ENCODE results near the gene PRDM5.

Gene PRDM5

DNA sequence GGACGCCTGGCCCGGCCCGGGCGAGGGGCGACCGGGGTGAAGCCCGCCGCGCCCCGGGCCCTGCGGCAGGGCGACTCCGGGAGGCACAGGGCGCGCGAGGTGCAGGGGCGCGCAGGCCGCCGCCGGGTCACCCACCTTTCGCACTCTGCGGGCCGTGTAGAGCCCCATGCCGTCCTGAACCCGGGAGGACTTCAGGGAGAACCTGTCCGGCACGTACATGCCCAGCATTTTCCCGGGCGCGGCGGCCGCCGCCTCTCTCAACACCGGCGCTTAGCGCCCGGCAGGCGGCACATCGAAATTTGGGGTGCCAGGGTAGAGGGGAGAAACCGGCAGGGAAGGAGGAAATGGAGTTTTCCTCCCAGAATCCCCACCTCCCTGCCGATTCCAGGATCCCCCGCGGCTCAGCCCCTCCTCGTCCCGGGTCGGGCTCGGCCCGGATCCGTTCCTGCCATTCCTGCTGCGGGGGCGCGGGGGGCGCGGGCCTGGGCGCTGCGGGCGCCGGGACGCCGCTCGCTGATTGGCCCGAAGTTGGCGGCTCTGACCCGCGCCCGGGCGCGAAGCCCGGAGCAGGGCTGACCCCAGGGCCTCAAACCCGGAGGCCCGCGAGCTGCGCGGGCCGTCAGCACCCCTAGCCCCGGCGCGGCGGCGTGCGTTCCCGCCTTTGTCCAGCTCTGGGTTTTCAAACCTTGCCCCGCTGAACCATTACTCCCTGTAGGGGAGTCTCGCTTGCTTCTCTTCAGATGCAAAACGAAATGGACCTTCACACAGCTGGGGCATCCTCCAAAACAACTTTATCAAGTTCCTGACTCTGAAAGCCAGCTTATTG, at the start of gene PRDM5:
TSS of gene PRDM5 (minus strand) at position 346 of the 826 bp plus-strand sequence. CDS start at position 228, 118 bp downstream.
- DNase-seq (ENCODE audit: low read depth) = no peak
- in situ Hi-C loops (cut with HindIII; ENCODE audit: low sequenced_read_pairs) = no loop called here
- H3K4me3 ChIP-seq (ENCODE audit: low read depth, low read length) = peak within 1 kb of the TSS; percentile 61
- TF ChIP-seq, protein P1, sequence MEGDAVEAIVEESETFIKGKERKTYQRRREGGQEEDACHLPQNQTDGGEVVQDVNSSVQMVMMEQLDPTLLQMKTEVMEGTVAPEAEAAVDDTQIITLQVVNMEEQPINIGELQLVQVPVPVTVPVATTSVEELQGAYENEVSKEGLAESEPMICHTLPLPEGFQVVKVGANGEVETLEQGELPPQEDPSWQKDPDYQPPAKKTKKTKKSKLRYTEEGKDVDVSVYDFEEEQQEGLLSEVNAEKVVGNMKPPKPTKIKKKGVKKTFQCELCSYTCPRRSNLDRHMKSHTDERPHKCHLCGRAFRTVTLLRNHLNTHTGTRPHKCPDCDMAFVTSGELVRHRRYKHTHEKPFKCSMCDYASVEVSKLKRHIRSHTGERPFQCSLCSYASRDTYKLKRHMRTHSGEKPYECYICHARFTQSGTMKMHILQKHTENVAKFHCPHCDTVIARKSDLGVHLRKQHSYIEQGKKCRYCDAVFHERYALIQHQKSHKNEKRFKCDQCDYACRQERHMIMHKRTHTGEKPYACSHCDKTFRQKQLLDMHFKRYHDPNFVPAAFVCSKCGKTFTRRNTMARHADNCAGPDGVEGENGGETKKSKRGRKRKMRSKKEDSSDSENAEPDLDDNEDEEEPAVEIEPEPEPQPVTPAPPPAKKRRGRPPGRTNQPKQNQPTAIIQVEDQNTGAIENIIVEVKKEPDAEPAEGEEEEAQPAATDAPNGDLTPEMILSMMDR (IDR thresholded peaks at IDR 0.05; ENCODE audit: low read depth, low read length, missing control alignments) = peak; percentile 34

DNA sequence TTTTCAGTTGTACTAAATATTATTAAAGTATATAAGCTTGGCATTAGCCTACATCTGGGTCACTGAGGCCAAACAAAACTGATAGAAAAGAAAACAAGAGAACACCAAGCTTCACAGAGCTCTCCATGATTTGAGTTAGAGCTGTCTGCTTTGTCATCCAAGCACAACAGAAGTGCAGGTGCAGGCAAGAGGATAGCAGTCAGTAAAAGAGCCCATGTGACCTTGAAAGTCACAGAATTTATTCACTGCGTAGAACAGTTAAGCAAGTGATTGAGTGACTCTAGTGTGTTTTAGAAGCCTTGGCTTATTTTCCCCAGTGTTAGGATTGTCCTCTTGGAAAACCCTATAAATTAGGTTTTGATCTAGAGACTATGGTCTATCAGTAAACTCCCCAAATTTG, 49.4 kb upstream of the PRDM5 start:
- TF ChIP-seq, protein P1 (IDR thresholded peaks at IDR 0.05; ENCODE audit: low read depth, low read length, missing control alignments) = no peak
- DNase-seq (ENCODE audit: low read depth) = no peak
- in situ Hi-C loops (cut with HindIII; ENCODE audit: low sequenced_read_pairs) = no loop called here
- no peak overlapping the region for H3K4me3 ChIP-seq (ENCODE audit: low read depth, low read length)

DNA sequence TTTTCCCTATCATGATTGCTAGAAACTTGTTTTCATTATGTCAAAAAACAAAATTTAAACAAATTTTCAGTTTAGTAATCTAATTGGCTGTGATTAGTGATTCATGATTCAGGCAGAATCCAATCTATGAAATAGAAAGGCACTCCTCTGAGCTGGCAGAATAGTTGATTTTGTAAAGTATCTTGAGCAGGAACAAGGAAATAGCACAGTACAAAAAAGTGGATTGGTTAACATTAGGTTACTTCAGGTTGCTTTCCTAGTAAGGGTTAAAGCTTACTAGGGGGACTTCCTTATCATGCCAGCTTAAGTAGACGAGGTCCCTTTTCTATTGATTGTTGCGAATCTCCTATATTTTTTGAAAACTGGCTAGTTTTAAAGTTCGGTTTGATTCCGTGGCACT, 43.4 kb upstream of the PRDM5 start:
- H3K4me3 ChIP-seq (ENCODE audit: low read depth, low read length) = no peak overlapping the region
- in situ Hi-C loops (cut with HindIII; ENCODE audit: low sequenced_read_pairs) = no loop called here
- no peak for DNase-seq (ENCODE audit: low read depth)
- TF ChIP-seq, protein P1 (IDR thresholded peaks at IDR 0.05; ENCODE audit: low read depth, low read length, missing control alignments) = no peak

DNA sequence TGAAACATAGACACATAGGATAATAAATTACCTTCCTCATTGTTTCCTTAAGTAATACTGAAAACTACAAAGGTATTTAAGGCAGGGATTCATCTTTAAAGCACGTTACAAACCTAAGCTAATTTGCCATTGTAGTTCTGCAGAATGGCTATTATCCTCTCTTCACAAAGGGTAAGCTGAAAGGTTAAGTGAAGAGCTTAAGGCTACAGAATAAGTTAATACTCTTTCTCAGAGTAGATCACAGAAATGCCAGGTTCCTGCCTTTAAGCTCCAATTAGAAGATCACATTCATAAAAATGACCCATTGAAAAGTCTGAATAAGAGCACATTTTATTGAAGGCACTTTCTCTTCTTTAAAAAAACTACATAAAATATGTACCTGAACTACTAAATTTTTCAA, 42.1 kb upstream of the PRDM5 start:
- TF ChIP-seq, protein P1 (IDR thresholded peaks at IDR 0.05; ENCODE audit: low read depth, low read length, missing control alignments) = no peak
- DNase-seq (ENCODE audit: low read depth) = no peak
- no peak overlapping the region for H3K4me3 ChIP-seq (ENCODE audit: low read depth, low read length)
- in situ Hi-C loops (cut with HindIII; ENCODE audit: low sequenced_read_pairs) = no loop called here

DNA sequence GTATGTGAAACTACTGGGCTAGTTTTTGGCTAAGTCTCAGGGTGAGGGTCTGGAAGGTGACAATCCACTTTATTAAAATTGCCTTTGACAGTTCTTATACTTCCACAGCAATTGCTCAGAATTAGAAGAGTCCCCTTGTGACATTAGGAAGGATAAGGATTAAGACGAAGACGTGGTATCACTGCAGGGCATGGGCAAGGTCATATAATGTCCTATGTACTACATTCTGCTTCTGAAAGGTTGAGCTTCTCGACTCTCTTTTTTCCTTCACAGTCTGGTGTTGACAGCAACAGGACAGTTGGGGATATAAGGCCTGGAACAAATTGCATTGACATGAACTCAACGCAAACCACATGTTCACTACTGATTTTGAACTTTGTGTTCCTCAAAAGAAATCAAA, 40.9 kb upstream of the PRDM5 start:
- TF ChIP-seq, protein P1 (IDR thresholded peaks at IDR 0.05; ENCODE audit: low read depth, low read length, missing control alignments) = no peak
- no peak for DNase-seq (ENCODE audit: low read depth)
- in situ Hi-C loops (cut with HindIII; ENCODE audit: low sequenced_read_pairs) = no loop called here
- no peak overlapping the region for H3K4me3 ChIP-seq (ENCODE audit: low read depth, low read length)

DNA sequence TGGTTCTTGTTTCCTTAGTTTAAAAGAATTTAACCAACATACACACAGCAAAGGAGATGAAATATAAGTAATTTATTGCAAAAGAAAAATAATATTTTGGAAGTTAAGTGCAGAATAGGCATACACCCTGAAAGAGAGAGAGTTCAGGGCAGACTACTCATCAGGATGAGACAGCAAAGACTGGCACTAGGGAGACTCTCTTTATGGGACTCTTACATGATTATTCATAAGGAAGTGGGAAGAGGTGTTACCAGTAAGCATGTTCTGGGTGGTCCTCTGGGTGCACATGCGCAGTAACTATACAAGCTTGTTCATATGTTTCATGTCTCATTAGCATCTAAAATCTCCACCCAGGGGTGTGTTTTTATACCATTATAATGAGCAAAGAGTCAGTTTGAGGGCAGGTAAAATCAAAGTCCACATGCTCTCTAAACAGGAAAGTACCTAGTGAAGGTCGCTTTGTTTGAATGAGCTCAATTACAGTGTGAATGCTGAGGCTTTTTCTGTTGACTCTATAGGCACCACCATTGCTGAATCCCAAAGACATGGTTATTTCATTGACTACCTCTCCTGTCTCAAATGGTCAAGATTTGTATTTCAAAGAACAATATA, 38.2 kb upstream of the PRDM5 start:
- TF ChIP-seq, protein P1 (IDR thresholded peaks at IDR 0.05; ENCODE audit: low read depth, low read length, missing control alignments) = no peak
- in situ Hi-C loops (cut with HindIII; ENCODE audit: low sequenced_read_pairs) = no loop called here
- DNase-seq (ENCODE audit: low read depth) = no peak
- no peak overlapping the region for H3K4me3 ChIP-seq (ENCODE audit: low read depth, low read length)

Measured in astrocyte of the cerebellum (primary cell).